Astrocyte (in vitro differentiated cells and primary cell): ENCODE results near the gene GMPR.

ENCODE experiments used
- EZH2 ChIP-seq: IDR thresholded peaks from 2 replicates; pipeline ENCODE4 v1.6.1; 2012; ENCODE audit warnings: mild to moderate bottlenecking, low read length, inconsistent platforms; ENCODE audit not compliant: insufficient read depth
- TF ChIP-seq, protein P1 (sequence below): IDR thresholded peaks from 2 replicates; pipeline ENCODE4 v1.5.1; 2011; ENCODE audit warnings: low read depth, mild to moderate bottlenecking, inconsistent platforms, low read length, moderate library complexity; ENCODE audit not compliant: insufficient read depth

DNA sequence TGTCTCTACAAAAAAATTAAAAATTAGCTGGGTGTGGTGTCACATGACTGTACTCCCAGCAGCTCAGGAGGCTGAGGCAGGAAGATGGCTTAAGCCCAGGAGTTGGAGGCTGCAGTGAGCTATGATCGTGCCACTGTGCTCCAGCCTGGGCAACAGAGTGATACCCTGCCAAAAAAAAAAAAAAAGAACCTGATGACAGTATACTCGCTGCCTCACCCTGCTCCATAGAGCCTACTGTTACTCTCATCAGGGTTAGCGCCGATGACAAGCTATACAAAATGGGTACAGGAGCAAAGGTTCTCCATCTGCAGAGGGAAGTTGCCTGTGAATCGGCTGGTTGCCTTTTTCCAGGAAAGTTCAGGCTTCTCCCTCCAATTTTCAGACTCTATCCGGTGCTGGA lies 53.4 kb downstream of the GMPR start:
- TF ChIP-seq, protein P1, sequence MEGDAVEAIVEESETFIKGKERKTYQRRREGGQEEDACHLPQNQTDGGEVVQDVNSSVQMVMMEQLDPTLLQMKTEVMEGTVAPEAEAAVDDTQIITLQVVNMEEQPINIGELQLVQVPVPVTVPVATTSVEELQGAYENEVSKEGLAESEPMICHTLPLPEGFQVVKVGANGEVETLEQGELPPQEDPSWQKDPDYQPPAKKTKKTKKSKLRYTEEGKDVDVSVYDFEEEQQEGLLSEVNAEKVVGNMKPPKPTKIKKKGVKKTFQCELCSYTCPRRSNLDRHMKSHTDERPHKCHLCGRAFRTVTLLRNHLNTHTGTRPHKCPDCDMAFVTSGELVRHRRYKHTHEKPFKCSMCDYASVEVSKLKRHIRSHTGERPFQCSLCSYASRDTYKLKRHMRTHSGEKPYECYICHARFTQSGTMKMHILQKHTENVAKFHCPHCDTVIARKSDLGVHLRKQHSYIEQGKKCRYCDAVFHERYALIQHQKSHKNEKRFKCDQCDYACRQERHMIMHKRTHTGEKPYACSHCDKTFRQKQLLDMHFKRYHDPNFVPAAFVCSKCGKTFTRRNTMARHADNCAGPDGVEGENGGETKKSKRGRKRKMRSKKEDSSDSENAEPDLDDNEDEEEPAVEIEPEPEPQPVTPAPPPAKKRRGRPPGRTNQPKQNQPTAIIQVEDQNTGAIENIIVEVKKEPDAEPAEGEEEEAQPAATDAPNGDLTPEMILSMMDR: no peak
- TF ChIP-seq EZH2: no peak
